Mesendoderm (in vitro differentiated cells): Measurements from ENCODE around the gene RNU6-9.

Source experiments
- DNase-seq: peaks from one replicate; pipeline ENCODE4 v3.0.0; 2013
- H2AK5ac ChIP-seq: 2 replicates; pipeline ENCODE4 v1.6.1; 2013; ENCODE audit warnings: low read length, inconsistent platforms
- H2BK120ac ChIP-seq: 2 replicates; pipeline ENCODE4 v1.6.1; 2013; ENCODE audit warnings: low read depth, mild to moderate bottlenecking, low read length, moderate library complexity, mixed read lengths
- H2BK15ac ChIP-seq: replicated peaks from 2 replicates; pipeline ENCODE4 v1.6.1; 2013; ENCODE audit warnings: low read depth, mild to moderate bottlenecking, moderate library complexity
- H2BK5ac ChIP-seq: 2 replicates; pipeline ENCODE4 v1.6.1; 2013; ENCODE audit warnings: low read length, inconsistent platforms
- H3K18ac ChIP-seq: 2 replicates; pipeline ENCODE4 v1.6.1; 2013; ENCODE audit warnings: mild to moderate bottlenecking, low read length, mixed read lengths
- H3K23ac ChIP-seq: one replicate; pipeline ENCODE4 v1.6.1; 2013; ENCODE audit warnings: low read length
- H3K27ac ChIP-seq: 2 replicates; pipeline ENCODE4 v1.5.1; 2013; ENCODE audit warnings: low read depth, mild to moderate bottlenecking, inconsistent platforms, low read length, moderate library complexity
- H3K27me3 ChIP-seq: 2 replicates; pipeline ENCODE4 v1.6.1; 2013; ENCODE audit warnings: low read length, control low read depth, mild to moderate bottlenecking, inconsistent platforms; ENCODE audit not compliant: insufficient read depth, poor library complexity
- H3K36me3 ChIP-seq: 2 replicates; pipeline ENCODE4 v1.6.1; 2013; ENCODE audit warnings: low read length, inconsistent platforms; ENCODE audit not compliant: control insufficient read depth, insufficient read depth
- H3K4ac ChIP-seq: one replicate; pipeline ENCODE4 v1.6.1; 2013; ENCODE audit warnings: low read depth, mild to moderate bottlenecking, low read length, moderate library complexity
- H3K4me1 ChIP-seq: 2 replicates; pipeline ENCODE4 v1.6.1; 2013; ENCODE audit warnings: low read depth, low read length, inconsistent platforms; ENCODE audit not compliant: control insufficient read depth
- H3K4me2 ChIP-seq: 2 replicates; pipeline ENCODE4 v1.6.1; 2013; ENCODE audit warnings: low read length
- H3K4me3 ChIP-seq: 2 replicates; pipeline ENCODE4 v1.5.1; 2013; ENCODE audit warnings: mild to moderate bottlenecking, low read length
- H3K56ac ChIP-seq: one replicate; pipeline ENCODE4 v1.6.1; 2013; ENCODE audit warnings: low read length
- H3K79me1 ChIP-seq: 2 replicates; pipeline ENCODE4 v1.6.1; 2013; ENCODE audit warnings: low read length, inconsistent platforms
- H3K79me2 ChIP-seq: 2 replicates; pipeline ENCODE4 v1.6.1; 2013; ENCODE audit warnings: mild to moderate bottlenecking, low read length; ENCODE audit not compliant: control insufficient read depth, insufficient read depth
- H3K9ac ChIP-seq: 2 replicates; pipeline ENCODE4 v1.6.1; 2013; ENCODE audit warnings: low read length, inconsistent platforms
- H4K5ac ChIP-seq: one replicate; pipeline ENCODE4 v1.6.1; 2013; ENCODE audit warnings: low read length
- H4K8ac ChIP-seq: one replicate; pipeline ENCODE4 v1.6.1; 2013; ENCODE audit warnings: low read depth, mild to moderate bottlenecking, control low read depth, low read length, moderate library complexity
- WGBS: extraction: QIAGEN DNeasy Blood & Tissue Kit; methylation state at CpG from one replicate; pipeline ENCODE4 v1.1.7; 2013; ENCODE audit warnings: low lambda C conversion rate, missing lambda C conversion rate; ENCODE audit not compliant: insufficient coverage; ENCODE audit errors: extremely low coverage; 5-methylcytosine and 5-hydroxymethylcytosine counted together

The RNU6-9 gene

GRCh38 chr19:926323-926588 is 33.0 kb downstream of the RNU6-9 start:
- no CpG with 5 or more reads among the region's 21 CpGs for WGBS
- Histone ChIP-seq H4K5ac (no peak overlapping the region), H3K4me3 (peak overlapping the region; percentile 91), H4K8ac (no peak overlapping the region), H2BK5ac (peak overlapping the region; percentile 45), H3K27ac (peak overlapping the region; percentile 92), H3K4ac (peak overlapping the region; percentile 99), H2AK5ac (no peak overlapping the region), H3K23ac (no peak overlapping the region), H3K18ac (peak overlapping the region; percentile 100), H3K27me3 (peaks cover 1% of the 10 kb centered on the region), H3K79me2 (peaks cover 25% of the 10 kb centered on the region), H2BK120ac (peak overlapping the region; percentile 96), H2BK15ac (no peak overlapping the region), H3K4me1 (no peaks in the 10 kb centered on the region), H3K36me3 (peaks cover 2% of the 10 kb centered on the region), H3K79me1 (peaks cover 5% of the 10 kb centered on the region), H3K9ac (peak overlapping the region; percentile 93), H3K56ac (peak overlapping the region; percentile 89), H3K4me2 (peak overlapping the region; percentile 31)
- DNase-seq = no peak

- peak overlapping the region; percentile 93 for H3K9ac ChIP-seq
- no peak overlapping the region for H2BK5ac ChIP-seq
- peak overlapping the region; percentile 99 for H3K4ac ChIP-seq
- peaks cover 5% of the 10 kb centered on the region for H3K79me1 ChIP-seq
- H2AK5ac ChIP-seq = no peak overlapping the region
- peak overlapping the region; percentile 96 for H2BK120ac ChIP-seq
- no peak overlapping the region for H4K5ac ChIP-seq
- H2BK15ac ChIP-seq = no peak overlapping the region
- WGBS = no CpG with 5 or more reads among the region's 52 CpGs
- peak overlapping the region; percentile 92 for H3K27ac ChIP-seq
- H3K18ac ChIP-seq = peak overlapping the region; percentile 100
- peaks cover 2% of the 10 kb centered on the region for H3K36me3 ChIP-seq
- peak; percentile 69 for DNase-seq
- H3K23ac ChIP-seq = no peak overlapping the region
- peak overlapping the region; percentile 76 for H4K8ac ChIP-seq
- H3K27me3 ChIP-seq = no peaks in the 10 kb centered on the region
- no peaks in the 10 kb centered on the region for H3K4me1 ChIP-seq
- H3K56ac ChIP-seq = peak overlapping the region; percentile 89
- peak overlapping the region; percentile 31 for H3K4me2 ChIP-seq
- H3K4me3 ChIP-seq = peak overlapping the region; percentile 91
- H3K79me2 ChIP-seq = peaks cover 26% of the 10 kb centered on the region
Observed at GRCh38 chr19:926589-927350, 33.5 kb downstream of the RNU6-9 start.

DNA sequence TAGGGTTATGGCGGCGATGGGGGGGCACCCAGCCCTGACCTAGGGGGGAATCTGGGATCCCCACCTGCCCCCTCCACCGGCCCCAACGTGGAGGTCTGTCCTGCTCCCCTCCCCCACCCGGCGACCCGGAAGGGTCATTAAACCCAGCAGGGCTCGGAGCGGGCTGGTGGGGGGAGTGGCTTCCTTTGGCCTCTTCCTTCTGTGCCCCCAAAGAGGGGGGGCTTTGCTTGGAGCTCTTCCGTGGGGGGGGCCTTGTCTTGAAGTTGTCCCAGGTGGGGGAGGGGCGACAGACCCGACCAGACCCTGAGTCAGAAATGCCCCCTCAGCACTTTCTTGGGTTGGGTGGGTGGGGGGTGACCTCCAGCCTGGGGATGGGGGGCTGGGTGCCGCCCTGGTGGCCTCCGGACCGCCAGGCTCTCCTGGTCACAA is 34.1 kb downstream of the RNU6-9 start:
- H3K4ac ChIP-seq = peak overlapping the region; percentile 99
- no peak overlapping the region for H4K5ac ChIP-seq
- H3K27me3 ChIP-seq = no peaks in the 10 kb centered on the region
- peak overlapping the region; percentile 92 for H3K27ac ChIP-seq
- H3K9ac ChIP-seq = peak overlapping the region; percentile 78
- peak overlapping the region; percentile 100 for H3K18ac ChIP-seq
- H2BK15ac ChIP-seq = no peak overlapping the region
- no peak overlapping the region for H3K23ac ChIP-seq
- H3K36me3 ChIP-seq = peaks cover 2% of the 10 kb centered on the region
- H3K56ac ChIP-seq = peak overlapping the region; percentile 89
- H3K4me3 ChIP-seq = peak overlapping the region; percentile 22
- H4K8ac ChIP-seq = peak overlapping the region; percentile 76
- peak; percentile 67 for DNase-seq
- peaks cover 6% of the 10 kb centered on the region for H3K79me1 ChIP-seq
- peak overlapping the region; percentile 49 for H2BK5ac ChIP-seq
- H3K4me1 ChIP-seq = no peaks in the 10 kb centered on the region
- H2AK5ac ChIP-seq = no peak overlapping the region
- no CpG with 5 or more reads among the region's 15 CpGs for WGBS
- peak overlapping the region; percentile 96 for H2BK120ac ChIP-seq
- H3K4me2 ChIP-seq = peak overlapping the region; percentile 29
- H3K79me2 ChIP-seq = peaks cover 32% of the 10 kb centered on the region

DNA sequence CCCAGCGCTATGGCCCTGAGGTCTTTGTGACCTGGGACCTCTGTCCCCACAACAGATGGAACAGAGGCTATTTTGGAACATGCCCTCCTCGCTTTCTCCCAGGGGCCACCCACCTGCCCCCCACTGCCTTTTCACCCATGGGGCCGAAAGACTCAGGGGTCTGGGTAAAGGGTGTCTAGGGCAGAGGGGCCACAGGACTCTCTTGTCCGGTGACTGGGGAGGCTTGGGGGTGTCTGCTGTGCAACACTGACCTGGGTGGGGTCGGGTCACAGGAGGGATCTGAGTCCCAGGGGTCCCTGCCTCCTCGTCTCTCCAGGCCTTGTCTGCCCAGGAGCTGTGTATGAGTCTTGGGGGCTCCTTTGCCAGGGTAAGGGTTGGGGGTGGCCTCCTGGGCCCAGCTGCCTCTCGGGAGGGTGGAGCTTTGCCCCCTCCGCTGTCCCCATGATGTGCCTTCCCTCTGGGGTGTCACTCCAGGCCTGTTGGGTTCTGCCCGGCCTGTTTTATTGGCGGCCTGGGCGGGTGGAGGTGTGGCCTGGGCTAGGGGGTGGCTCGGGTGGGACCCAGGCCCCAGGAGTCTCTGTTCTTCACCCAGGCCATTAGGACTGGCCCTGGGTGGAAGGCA is 34.6 kb downstream of the RNU6-9 start:
- H3K36me3 ChIP-seq = peaks cover 2% of the 10 kb centered on the region
- H3K4me3 ChIP-seq = no peak overlapping the region
- H3K4me1 ChIP-seq = no peaks in the 10 kb centered on the region
- peak overlapping the region; percentile 45 for H3K23ac ChIP-seq
- H2BK5ac ChIP-seq = peak overlapping the region; percentile 49
- H3K79me1 ChIP-seq = peaks cover 6% of the 10 kb centered on the region
- no peak for DNase-seq
- peak overlapping the region; percentile 76 for H4K8ac ChIP-seq
- no peak overlapping the region for H2BK15ac ChIP-seq
- peak overlapping the region; percentile 78 for H3K9ac ChIP-seq
- no CpG with 5 or more reads among the region's 12 CpGs for WGBS
- H3K27ac ChIP-seq = peak overlapping the region; percentile 36
- no peak overlapping the region for H4K5ac ChIP-seq
- H2AK5ac ChIP-seq = no peak overlapping the region
- H2BK120ac ChIP-seq = peak overlapping the region; percentile 96
- peaks cover 37% of the 10 kb centered on the region for H3K79me2 ChIP-seq
- H3K27me3 ChIP-seq = no peaks in the 10 kb centered on the region
- H3K4me2 ChIP-seq = peak overlapping the region; percentile 18
- H3K56ac ChIP-seq = peak overlapping the region; percentile 89
- H3K4ac ChIP-seq = peak overlapping the region; percentile 99
- peak overlapping the region; percentile 100 for H3K18ac ChIP-seq

DNA sequence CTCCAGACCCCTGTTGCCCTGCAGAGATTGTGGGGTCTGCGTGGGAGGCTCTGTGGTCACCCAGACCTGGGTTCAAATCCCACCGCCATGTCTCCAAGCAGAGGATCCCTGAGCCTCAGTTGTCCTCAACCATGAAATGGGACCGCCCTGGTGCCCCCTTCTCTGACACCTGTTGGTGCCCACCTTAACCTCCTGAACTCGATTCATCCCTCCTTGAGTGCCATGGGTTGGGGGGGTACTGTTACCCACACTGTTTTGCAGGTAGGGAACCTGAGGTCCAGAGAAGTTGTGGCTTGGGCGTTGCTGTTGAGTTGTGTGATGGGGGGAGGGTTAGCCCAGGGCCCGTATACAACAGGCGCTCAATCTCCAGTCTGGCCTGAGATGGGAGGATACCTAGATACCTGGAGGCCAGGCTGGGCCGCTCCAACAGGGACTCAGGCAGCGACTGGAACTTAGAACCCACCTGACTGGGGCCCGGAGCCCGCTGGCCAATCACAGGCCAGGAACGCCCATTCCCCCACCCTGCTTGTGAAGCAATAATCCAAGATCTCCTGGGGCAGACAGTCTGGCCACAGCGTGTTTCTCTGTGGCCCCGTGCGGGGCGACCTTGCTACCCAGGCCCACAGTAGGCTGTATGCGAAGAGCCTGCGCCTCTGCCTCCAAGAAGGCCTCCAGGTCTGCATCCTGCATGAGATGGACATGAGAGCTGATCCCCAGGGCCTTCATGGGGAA is 35.4 kb downstream of the RNU6-9 start:
- H2BK5ac ChIP-seq = no peak overlapping the region
- H2BK15ac ChIP-seq = no peak overlapping the region
- no CpG with 5 or more reads among the region's 18 CpGs for WGBS
- no peak overlapping the region for H3K4me2 ChIP-seq
- peak overlapping the region; percentile 15 for H3K56ac ChIP-seq
- no peak overlapping the region for H3K18ac ChIP-seq
- no peaks in the 10 kb centered on the region for H3K27me3 ChIP-seq
- peaks cover 44% of the 10 kb centered on the region for H3K79me2 ChIP-seq
- H2BK120ac ChIP-seq = no peak overlapping the region
- H3K36me3 ChIP-seq = peaks cover 2% of the 10 kb centered on the region
- no peaks in the 10 kb centered on the region for H3K4me1 ChIP-seq
- peak overlapping the region; percentile 27 for H3K9ac ChIP-seq
- H4K8ac ChIP-seq = no peak overlapping the region
- H3K23ac ChIP-seq = no peak overlapping the region
- peaks cover 6% of the 10 kb centered on the region for H3K79me1 ChIP-seq
- no peak for DNase-seq
- H2AK5ac ChIP-seq = no peak overlapping the region
- H4K5ac ChIP-seq = no peak overlapping the region
- no peak overlapping the region for H3K4me3 ChIP-seq
- no peak overlapping the region for H3K27ac ChIP-seq
- no peak overlapping the region for H3K4ac ChIP-seq
